Body of pancreas (tissue), 4 donors: Measurements from ENCODE around the gene ADCY2. TPM values are rescaled to one million over a fixed set of nuclear protein-coding genes. Genes with fewer than 3 reads are reported as not detected.

ENCODE experiments used
- ATAC-seq: fragments of 150-250 bp; one replicate; pipeline ENCODE4 v1.9.1; 2016
- DNase-seq, 4 donors: peaks; one replicate each; pipeline ENCODE4 v3.0.0-alpha.2; 2019
- H3K27ac ChIP-seq, 4 donors: fragments of 200-600 bp; sonication (generic); 1 replicate in 3 of 4; 2 replicates in 1 of 4; pipeline versions ENCODE4 v1.5.1 to v1.6.1; 2016 to 2019; ENCODE audit warnings: mild to moderate bottlenecking in 1 of 4, mixed read lengths in 1 of 4, moderate library complexity in 1 of 4
- H3K27me3 ChIP-seq, 2 donors: fragments of 200-600 bp; sonication (generic); one replicate each; pipeline ENCODE4 v1.6.0; 2016; ENCODE audit warnings: mild to moderate bottlenecking in 1 of 2
- H3K36me3 ChIP-seq, 2 donors: fragments of 200-600 bp; sonication (generic); replicated peaks in 1 of 2; 2 replicates each; pipeline ENCODE4 v1.5.1; 2016; ENCODE audit warnings: low read depth in 2 of 2; ENCODE audit not compliant: insufficient read depth in 1 of 2
- H3K4me1 ChIP-seq: fragments of 200-600 bp; sonication (generic); one replicate; pipeline ENCODE4 v1.6.0; 2016
- H3K4me3 ChIP-seq, 2 donors: fragments of 200-600 bp; sonication (generic); 1 replicate in 1 of 2; 2 replicates in 1 of 2; pipeline ENCODE4 v1.5.1; 2016 to 2019
- H3K9me3 ChIP-seq, 3 donors: fragments of 200-600 bp; sonication (generic); 1 replicate in 2 of 3; 2 replicates in 1 of 3; pipeline ENCODE4 v1.5.1; 2016
- CTCF ChIP-seq, 7 experiments: fragments of 450-650 bp in 4 of 7; fragments of 200-600 bp in 3 of 7; sonication (generic) in 3 of 7; IDR thresholded peaks; one replicate each; pipeline ENCODE4 v1.5.1; 2016 to 2019; ENCODE audit warnings: antibody characterized with exemption in 7 of 7
- POLR2A ChIP-seq, 3 donors: fragments of 450-650 bp; IDR thresholded peaks; one replicate each; pipeline ENCODE4 v1.6.1; 2016; ENCODE audit warnings: antibody characterized with exemption in 3 of 3, mild to moderate bottlenecking in 2 of 3
- WGBS, 2 donors: methylation state at CpG; one replicate each; pipeline ENCODE4 v1.1.5; 2017; 5-methylcytosine and 5-hydroxymethylcytosine counted together
- intact Hi-C: fragments of 100-400 bp; cut with DNase I; formaldehyde crosslinking; loops from one replicate; pipeline ENCODE4 v1.15.1; 2023
- total RNA-seq, 2 donors: library from RNA; depleted of rRNA; stranded (reverse); fragments of >200 nt; gene quantifications; one replicate each; pipeline ENCODE4 v1.1.0, GENCODE V29; 2016

Gene ADCY2
- total RNA-seq, 2 donors from 2014 or later = 0.52 to 4.6 TPM

- Histone ChIP-seq H3K4me1 (no peaks in the 10 kb centered on the region), H3K9me3 (no peaks in the 10 kb centered on the region), H3K36me3 (no peaks in the 10 kb centered on the region), H3K27me3 (no peaks in the 10 kb centered on the region), H3K27ac (no peak overlapping the region), H3K4me3 (no peak overlapping the region)
- DNase-seq (peak in 2 of 4 donors; percentile 16 to 22), ATAC-seq (no peak)
- 30 to 31% methylated on average over 6 of the region's 6 CpGs for WGBS, 2 donors
- no peak for TF ChIP-seq POLR2A (IDR thresholded peaks at IDR 0.05)
- TF ChIP-seq CTCF (IDR thresholded peaks at IDR 0.05) = peak in 5 of 7 experiments; percentile 8 to 30 (median 21)
- intact Hi-C loops = no loop called here
Observed at GRCh38 chr5:7592910-7593309, 197.0 kb downstream of the ADCY2 start.

- Histone ChIP-seq H3K4me3 (no peak overlapping the region), H3K9me3 (no peaks in the 10 kb centered on the region), H3K36me3 (no peaks in the 10 kb centered on the region), H3K27me3 (no peaks in the 10 kb centered on the region), H3K27ac (no peak overlapping the region), H3K4me1 (no peaks in the 10 kb centered on the region)
- 56 to 62% methylated on average over 5 to 6 of the region's 6 CpGs for WGBS, 2 donors
- intact Hi-C loops = no loop called here
- DNase-seq (no peak), ATAC-seq (no peak)
- TF ChIP-seq POLR2A (IDR thresholded peaks at IDR 0.05) (no peak), CTCF (IDR thresholded peaks at IDR 0.05) (no peak)
Observed at GRCh38 chr5:7597059-7597642, 201.2 kb downstream of the ADCY2 start.

GRCh38 chr5:7606840-7607465 lies 211.0 kb downstream of the ADCY2 start:
- no peaks in the 10 kb centered on the region for H3K9me3 ChIP-seq
- TF ChIP-seq POLR2A (IDR thresholded peaks at IDR 0.05) (no peak), CTCF (IDR thresholded peaks at IDR 0.05) (no peak)
- ATAC-seq (peak; percentile 59), DNase-seq (no peak)
- no peak overlapping the region for H3K27ac ChIP-seq
- no peaks in the 10 kb centered on the region for H3K36me3 ChIP-seq
- WGBS, 2 donors = 29 to 48% methylated on average over 4 of the region's 4 CpGs
- intact Hi-C loops = no loop called here
- no peaks in the 10 kb centered on the region for H3K4me1 ChIP-seq
- H3K4me3 ChIP-seq = no peak overlapping the region
- no peaks in the 10 kb centered on the region for H3K27me3 ChIP-seq

- H3K4me1 ChIP-seq = no peaks in the 10 kb centered on the region
- H3K27me3 ChIP-seq = no peaks in the 10 kb centered on the region
- TF ChIP-seq POLR2A (IDR thresholded peaks at IDR 0.05) (no peak), CTCF (IDR thresholded peaks at IDR 0.05) (no peak)
- H3K4me3 ChIP-seq = no peak overlapping the region
- H3K36me3 ChIP-seq = no peaks in the 10 kb centered on the region
- intact Hi-C loops = no loop called here
- no peak overlapping the region for H3K27ac ChIP-seq
- H3K9me3 ChIP-seq = no peaks in the 10 kb centered on the region
- ATAC-seq (no peak), DNase-seq (no peak)
Observed at GRCh38 chr5:7608772-7609171, 212.8 kb downstream of the ADCY2 start.

GRCh38 chr5:7609726-7610125 lies 213.8 kb downstream of the ADCY2 start:
- Histone ChIP-seq H3K9me3 (no peaks in the 10 kb centered on the region), H3K27me3 (no peaks in the 10 kb centered on the region), H3K36me3 (no peaks in the 10 kb centered on the region), H3K27ac (no peak overlapping the region), H3K4me3 (no peak overlapping the region), H3K4me1 (no peaks in the 10 kb centered on the region)
- 38 to 67% methylated on average over 1 of the region's 1 CpG for WGBS, 2 donors
- intact Hi-C loops = no loop called here
- TF ChIP-seq POLR2A (IDR thresholded peaks at IDR 0.05) = no peak
- TF ChIP-seq CTCF (IDR thresholded peaks at IDR 0.05) = no peak
- ATAC-seq = no peak
- no peak for DNase-seq
